ENCODE measurements around the gene ADAM11. TPM values are rescaled to one million over a fixed set of nuclear protein-coding genes. Genes with fewer than 3 reads are reported as not detected.
"Not testable (repeated sequence)": the region's sequence is repeated elsewhere in the genome, so short reads cannot be mapped to it uniquely, and the experiment has no call there.

The ADAM11 gene
- total and polyA plus RNA-seq, 2 of the 13 experiments (the other 11 are each of a cell fraction or from before 2014, with no cell fraction given), result 0.38 to 0.91 TPM

- FAIRE-seq; H3K9ac ChIP-seq (ENCODE audit: insufficient read depth, low read depth, low read length); H3K9me3 ChIP-seq (ENCODE audit: low read length); H3K4me3 ChIP-seq (replicated peaks in 1 of 3; ENCODE audit: insufficient read depth in 1 of 3, low read depth in 2 of 3, low read length in 3 of 3); ATAC-seq; in situ Hi-C loops (cut with HindIII; ENCODE audit: extremely low pct_ligation_motif_present, low pct_unique_long_range_greater_than_20kb); CTCF ChIA-PET (ENCODE audit: low intra/inter-chr PET ratio, low total read pairs); BruUV-seq (replicated peaks); DNase-seq (ENCODE audit: low spot score); H2AFZ ChIP-seq (ENCODE audit: low read length); H3K4me2 ChIP-seq (ENCODE audit: low read depth, low read length); H3K27ac ChIP-seq (ENCODE audit: extremely low read length, insufficient read depth, low read length); H3K36me3 ChIP-seq (replicated peaks in 1 of 2; ENCODE audit: control insufficient read depth in 1 of 2, insufficient read depth in 2 of 2, low read length in 2 of 2); H3K79me2 ChIP-seq (ENCODE audit: insufficient read depth, low read length); intact Hi-C loops (cut with micrococcal nuclease; ENCODE audit: unreplicated experiment); H4K20me1 ChIP-seq (ENCODE audit: insufficient read depth, low read length): not testable (repeated sequence)
- H3K27me3 ChIP-seq (ENCODE audit: control insufficient read depth in 1 of 2, insufficient read depth in 2 of 2, low read length in 2 of 2), result peaks cover 13 to 29% of the 10 kb centered on the region in 2 experiments
- POLR2A ChIA-PET, result interaction anchor here (0.5 kb wide), 1 partner anchor 9 kb away, joined by 4 read pairs; no protein-coding TSS in a partner anchor
- peaks cover 26% of the 10 kb centered on the region for H3K4me1 ChIP-seq (ENCODE audit: insufficient read depth, low read length)
- peak; percentile 52; the same call in 1 of the 2 replicates for TF ChIP-seq ZNF121 (CRISPR knock-in tag; IDR thresholded peaks at IDR 0.05)
- 74% methylated on average over 5 of the region's 5 CpGs for WGBS (ENCODE audit: low lambda C conversion rate)
Observed at GRCh38 chr17:44755180-44755579, 3.6 kb upstream of the ADAM11 start.

DNA sequence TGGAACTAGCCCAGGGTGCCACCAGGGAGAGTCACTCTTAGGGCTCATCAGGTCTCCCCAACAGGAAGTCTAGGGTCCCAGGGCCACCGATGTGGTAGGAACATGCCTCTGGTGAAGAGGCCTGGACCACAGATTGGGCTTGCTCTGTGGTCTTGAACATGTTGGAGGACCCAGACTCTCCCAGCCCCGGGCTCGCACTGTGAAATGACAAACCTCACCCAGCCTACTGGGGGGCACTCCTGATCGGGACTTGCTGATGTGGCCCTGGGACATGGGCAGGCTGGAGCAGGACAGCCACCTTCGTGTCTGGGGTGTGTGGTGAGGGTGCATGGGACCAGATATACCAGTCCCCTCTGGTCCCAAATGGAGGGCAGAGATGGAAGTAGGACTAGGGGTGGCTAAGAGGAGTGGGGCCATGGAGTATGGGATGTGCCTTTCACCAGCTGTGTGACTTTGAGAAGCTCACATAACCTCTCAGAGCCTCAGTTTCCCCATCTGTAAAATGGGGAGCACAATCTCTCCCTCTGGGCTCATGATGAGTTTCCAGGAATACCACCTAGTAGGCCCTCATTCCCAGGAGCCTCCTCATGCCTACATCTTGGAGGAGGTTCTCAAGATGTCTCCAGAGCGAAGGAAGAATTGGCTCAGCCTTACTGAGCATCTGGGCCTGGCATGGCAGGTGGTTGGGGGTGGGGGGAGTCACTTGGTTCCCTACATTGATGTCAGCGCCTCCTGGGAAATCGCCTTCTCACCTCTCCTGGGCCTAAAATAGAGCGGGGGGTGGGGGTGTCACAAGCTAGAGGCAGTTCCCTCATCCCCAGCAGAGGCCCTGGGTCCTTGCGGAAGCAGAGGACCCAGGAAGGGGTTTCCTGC is 1.5 kb upstream of the ADAM11 start:
- H4K20me1 ChIP-seq (ENCODE audit: insufficient read depth, low read length), result no peaks in the 10 kb centered on the region
- H3K4me1 ChIP-seq (ENCODE audit: insufficient read depth, low read length), result peaks cover 26% of the 10 kb centered on the region
- no TSS peak for BruUV-seq (replicated peaks)
- TF ChIP-seq ZNF782 (CRISPR knock-in tag; IDR thresholded peaks at IDR 0.05; ENCODE audit: borderline replicate concordance), result no peak
- TF ChIP-seq ZNF629 (CRISPR knock-in tag; conservative IDR thresholded peaks at IDR 0.05), result peak; percentile 65; the same call in 1 of the 2 replicates
- TF ChIP-seq, protein P1, sequence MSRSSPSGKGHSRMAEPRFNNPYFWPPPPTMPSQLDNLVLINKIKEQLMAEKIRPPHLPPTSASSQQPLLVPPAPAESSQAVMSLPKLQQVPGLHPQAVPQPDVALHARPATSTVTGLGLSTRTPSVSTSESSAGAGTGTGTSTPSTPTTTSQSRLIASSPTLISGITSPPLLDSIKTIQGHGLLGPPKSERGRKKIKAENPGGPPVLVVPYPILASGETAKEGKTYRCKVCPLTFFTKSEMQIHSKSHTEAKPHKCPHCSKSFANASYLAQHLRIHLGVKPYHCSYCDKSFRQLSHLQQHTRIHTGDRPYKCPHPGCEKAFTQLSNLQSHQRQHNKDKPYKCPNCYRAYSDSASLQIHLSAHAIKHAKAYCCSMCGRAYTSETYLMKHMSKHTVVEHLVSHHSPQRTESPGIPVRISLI (CRISPR knock-in tag; IDR thresholded peaks at IDR 0.05; ENCODE audit: borderline replicate concordance), result 0 out of 2 replicates have a peak, but pooled peaks have one; percentile 25
- no peak for TF ChIP-seq DR1 (CRISPR knock-in tag; IDR thresholded peaks at IDR 0.05)
- TF ChIP-seq, protein P2, sequence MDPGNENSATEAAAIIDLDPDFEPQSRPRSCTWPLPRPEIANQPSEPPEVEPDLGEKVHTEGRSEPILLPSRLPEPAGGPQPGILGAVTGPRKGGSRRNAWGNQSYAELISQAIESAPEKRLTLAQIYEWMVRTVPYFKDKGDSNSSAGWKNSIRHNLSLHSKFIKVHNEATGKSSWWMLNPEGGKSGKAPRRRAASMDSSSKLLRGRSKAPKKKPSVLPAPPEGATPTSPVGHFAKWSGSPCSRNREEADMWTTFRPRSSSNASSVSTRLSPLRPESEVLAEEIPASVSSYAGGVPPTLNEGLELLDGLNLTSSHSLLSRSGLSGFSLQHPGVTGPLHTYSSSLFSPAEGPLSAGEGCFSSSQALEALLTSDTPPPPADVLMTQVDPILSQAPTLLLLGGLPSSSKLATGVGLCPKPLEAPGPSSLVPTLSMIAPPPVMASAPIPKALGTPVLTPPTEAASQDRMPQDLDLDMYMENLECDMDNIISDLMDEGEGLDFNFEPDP (CRISPR knock-in tag; conservative IDR thresholded peaks at IDR 0.05), result 0 out of 2 replicates have a peak, but pooled peaks have one; percentile 43
- TF ChIP-seq CREB1 (IDR thresholded peaks at IDR 0.05), result no peak
- no peak for TF ChIP-seq CREB1 (CRISPR knock-in tag; IDR thresholded peaks at IDR 0.05)
- TF ChIP-seq ZMYM3 (CRISPR knock-in tag; IDR thresholded peaks at IDR 0.05), result 0 out of 2 replicates have a peak, but pooled peaks have one; percentile 40
- peak; percentile 2; the same call in 2 of the 3 replicates for ATAC-seq
- H3K4me3 ChIP-seq (replicated peaks in 1 of 3; ENCODE audit: insufficient read depth in 1 of 3, low read depth in 2 of 3, low read length in 3 of 3), result no peak overlapping the region
- FAIRE-seq, result no peak
- no peaks in the 10 kb centered on the region for H3K9me3 ChIP-seq (ENCODE audit: low read length)
- no peak overlapping the region for H3K4me2 ChIP-seq (ENCODE audit: low read depth, low read length)
- intact Hi-C loops (cut with micrococcal nuclease; ENCODE audit: unreplicated experiment), result no loop called here
- no peak overlapping the region for H3K9ac ChIP-seq (ENCODE audit: insufficient read depth, low read depth, low read length)
- H2AFZ ChIP-seq (ENCODE audit: low read length), result no peak overlapping the region
- ChIA-PET POLR2A (interaction anchor here (1.2 kb wide), 1 partner anchor 18 kb away, joined by 5 read pairs; no protein-coding TSS in a partner anchor), CTCF (ENCODE audit: low intra/inter-chr PET ratio, low total read pairs) (no interaction called here)
- H3K27me3 ChIP-seq (ENCODE audit: control insufficient read depth in 1 of 2, insufficient read depth in 2 of 2, low read length in 2 of 2), result peaks cover 20 to 46% of the 10 kb centered on the region in 2 experiments
- H3K79me2 ChIP-seq (ENCODE audit: insufficient read depth, low read length), result no peaks in the 10 kb centered on the region
- in situ Hi-C loops (cut with HindIII; ENCODE audit: extremely low pct_ligation_motif_present, low pct_unique_long_range_greater_than_20kb), result no loop called here
- no peak for DNase-seq (ENCODE audit: low spot score)
- H3K27ac ChIP-seq (ENCODE audit: extremely low read length, insufficient read depth, low read length), result no peak overlapping the region
- WGBS (ENCODE audit: low lambda C conversion rate), result 36% methylated on average over 9 of the region's 10 CpGs
- H3K36me3 ChIP-seq (replicated peaks in 1 of 2; ENCODE audit: control insufficient read depth in 1 of 2, insufficient read depth in 2 of 2, low read length in 2 of 2), result no peaks in the 10 kb centered on the region
